ENCODE data around the gene KLHL17.

Gene KLHL17

DNA sequence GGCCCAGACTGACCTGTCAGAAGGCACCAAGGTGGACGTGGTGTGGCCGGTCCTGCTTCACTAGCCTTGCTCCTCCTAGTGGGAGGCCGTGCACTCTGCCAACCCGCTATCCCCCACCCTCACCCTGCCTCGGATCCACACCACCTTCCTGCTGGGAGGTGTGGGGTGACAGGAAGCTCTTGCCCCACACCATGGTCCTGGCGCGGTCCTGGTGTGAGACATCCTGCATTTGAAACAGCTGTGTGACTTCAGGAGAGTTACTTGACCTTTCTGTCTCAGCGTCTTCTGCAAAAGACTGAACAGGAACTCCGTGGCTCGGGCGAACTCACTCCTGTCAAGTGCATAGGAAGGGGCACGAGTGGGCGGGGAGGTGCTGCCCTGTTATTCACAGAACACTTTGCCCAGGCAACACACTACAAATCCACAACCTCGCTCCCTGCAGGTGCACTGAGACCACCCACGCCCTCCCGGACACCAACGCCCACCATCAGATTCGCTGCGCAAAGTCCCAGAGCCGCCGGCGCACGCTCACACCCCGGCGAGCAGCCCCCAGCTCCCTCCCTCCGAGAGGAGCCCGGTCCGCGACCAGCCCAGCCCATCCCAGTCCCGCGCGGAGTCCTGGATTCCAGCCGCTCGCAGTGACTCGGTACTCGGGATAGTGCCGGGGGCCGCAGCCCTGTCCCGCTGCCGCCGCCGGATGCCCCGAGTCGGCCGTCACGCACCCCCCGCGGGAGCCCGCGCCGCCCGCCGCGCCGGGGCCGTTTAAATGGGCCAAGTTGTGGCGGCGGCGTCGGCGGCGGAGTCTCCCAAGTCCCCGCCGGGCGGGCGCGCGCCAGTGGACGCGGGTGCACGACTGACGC, 37.0 kb upstream of the KLHL17 start, which contains the start of gene SAMD11:
Gene SAMD11, plus strand, starts transcription at position 793 of the 860 bp plus-strand sequence. CDS start 509 bp downstream, outside the sequence.
- DNase-seq (ENCODE audit: low read depth), result peak; percentile 50

DNA sequence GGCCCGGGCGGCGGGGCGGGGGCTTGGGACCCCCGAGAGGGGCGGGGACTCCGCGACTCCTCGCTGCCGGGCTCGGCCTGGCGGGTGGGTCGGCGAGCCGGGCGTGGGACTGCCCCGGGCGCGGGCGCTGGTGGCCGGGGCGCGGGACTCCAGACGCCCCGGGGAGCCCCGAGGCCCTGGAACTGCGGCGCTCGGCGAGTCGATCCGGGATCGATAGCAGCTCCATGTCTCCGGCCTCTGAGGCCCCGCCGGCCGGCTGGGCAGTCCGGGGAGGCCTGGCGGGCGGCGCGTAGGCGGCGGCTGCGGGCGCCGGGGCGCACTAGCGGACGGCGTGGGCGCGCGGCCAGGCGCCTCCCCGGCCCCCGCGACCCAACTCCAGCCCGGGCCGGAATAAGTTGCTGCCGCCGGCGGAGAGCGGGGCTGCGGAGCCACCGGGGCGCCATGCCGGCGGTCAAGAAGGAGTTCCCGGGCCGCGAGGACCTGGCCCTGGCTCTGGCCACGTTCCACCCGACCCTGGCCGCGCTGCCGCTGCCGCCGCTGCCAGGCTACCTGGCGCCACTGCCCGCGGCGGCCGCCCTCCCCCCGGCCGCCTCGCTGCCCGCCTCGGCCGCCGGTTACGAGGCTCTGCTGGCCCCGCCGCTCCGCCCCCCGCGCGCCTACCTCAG, 36.3 kb upstream of the KLHL17 start:
- DNase-seq (ENCODE audit: low read depth), result no peak

DNA sequence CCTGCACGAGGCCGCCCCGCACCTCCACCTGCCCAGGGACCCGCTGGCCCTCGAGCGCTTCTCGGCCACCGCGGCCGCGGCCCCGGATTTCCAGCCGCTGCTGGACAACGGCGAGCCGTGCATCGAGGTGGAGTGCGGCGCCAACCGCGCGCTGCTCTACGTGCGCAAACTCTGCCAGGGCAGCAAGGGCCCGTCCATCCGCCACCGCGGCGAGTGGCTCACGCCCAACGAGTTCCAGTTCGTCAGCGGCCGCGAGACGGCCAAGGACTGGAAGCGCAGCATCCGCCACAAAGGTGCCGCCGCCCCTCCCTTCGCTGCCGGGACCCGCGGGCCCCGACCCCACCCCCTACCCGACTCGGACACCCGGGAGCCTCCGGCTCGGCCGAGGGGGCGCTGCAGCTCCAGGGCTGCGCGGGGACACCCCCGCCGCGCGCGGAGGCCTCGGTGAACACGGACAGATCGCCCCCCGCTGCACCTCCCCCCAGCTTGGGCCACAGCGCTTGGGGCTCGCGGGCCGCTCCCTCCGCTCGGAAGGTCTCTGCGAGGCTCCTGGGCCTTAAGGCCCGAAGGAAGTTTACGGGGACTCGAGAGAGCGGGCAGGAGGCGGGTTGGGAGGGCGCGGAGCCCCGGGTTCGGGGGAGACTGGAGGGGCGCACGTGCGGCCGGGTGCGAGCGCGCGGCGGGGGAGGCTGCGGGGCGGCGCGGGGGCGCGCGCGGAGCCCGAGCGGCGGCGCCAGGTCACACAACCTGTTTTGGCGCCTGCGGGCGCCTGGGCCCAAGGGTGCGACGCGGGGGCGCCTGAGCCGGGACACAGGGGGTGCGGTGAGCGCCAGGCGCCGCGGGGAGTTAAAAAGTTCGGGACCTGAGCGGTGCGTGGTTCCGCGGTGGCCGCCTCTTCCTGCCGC, 35.5 kb upstream of the KLHL17 start:
- DNase-seq (ENCODE audit: low read depth), result no peak

- DNase-seq (ENCODE audit: low read depth), result no peak
These were observed 34.6 kb upstream of the KLHL17 start for GRCh38 chr1:925561-926421.

DNA sequence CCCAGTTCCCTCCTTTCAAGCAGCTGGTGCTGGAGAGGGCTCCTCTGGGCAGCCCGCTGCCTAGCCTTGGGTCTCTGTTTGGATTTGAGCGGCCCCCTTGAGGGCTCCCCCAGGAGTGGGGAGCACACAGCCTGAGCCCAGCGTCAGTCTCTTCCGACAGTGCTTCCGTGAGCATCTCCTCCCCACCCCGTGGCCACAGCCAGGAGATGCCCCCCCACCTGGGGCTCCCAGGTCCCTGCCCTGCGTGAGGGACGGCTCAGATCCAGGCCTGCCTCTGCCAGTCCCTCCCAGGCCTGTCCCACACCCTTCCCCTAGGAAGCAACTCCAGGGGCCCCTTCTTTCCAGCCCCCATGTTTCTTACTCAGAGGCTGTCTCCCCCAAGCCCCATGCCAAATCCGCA, 33.1 kb upstream of the KLHL17 start:
- DNase-seq (ENCODE audit: low read depth), result no peak

GRCh38 chr1:927748-928147, 32.6 kb upstream of the KLHL17 start:
- DNase-seq (ENCODE audit: low read depth), result no peak

DNA sequence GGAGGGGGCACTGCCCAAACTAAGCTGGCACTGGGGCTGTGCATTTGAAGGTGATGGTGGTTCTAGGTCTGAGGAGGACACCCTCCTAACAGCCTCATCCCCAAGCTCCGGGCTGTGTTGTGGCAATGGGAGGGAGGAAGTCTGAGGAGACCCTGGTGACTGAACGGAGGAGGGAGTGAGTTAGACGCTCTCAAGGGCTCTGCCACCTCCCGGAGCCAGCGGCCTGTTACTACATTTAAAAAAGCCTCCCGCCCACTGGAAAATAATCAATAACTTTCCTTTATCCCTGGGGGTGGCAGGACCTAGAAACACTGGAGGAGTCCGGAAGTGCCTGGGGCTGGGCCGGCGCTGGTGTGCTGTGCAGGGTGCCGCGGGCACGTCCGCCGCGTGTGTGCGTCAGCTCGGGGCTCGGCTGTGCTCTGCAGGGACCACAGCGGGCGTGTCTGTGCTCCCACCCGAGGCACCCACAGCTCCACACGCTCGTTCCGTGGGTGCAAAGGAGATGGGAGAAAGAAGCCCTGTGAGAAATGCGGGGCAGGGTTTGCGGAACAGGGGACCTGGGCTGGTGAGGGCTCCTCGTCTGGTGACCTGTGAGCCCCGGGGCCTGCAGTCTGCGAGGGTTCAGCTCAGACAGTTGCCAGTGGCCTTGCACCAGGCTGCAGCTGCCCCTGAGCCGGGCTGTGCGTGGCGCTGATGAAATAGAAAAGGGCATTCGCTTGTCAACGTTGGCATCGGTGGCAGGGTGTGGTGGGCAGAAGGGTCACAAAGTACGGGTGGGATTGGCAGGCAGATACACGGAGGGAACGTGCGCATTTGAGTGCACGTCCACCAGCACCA, 31.3 kb upstream of the KLHL17 start:
- no peak for DNase-seq (ENCODE audit: low read depth)

DNA sequence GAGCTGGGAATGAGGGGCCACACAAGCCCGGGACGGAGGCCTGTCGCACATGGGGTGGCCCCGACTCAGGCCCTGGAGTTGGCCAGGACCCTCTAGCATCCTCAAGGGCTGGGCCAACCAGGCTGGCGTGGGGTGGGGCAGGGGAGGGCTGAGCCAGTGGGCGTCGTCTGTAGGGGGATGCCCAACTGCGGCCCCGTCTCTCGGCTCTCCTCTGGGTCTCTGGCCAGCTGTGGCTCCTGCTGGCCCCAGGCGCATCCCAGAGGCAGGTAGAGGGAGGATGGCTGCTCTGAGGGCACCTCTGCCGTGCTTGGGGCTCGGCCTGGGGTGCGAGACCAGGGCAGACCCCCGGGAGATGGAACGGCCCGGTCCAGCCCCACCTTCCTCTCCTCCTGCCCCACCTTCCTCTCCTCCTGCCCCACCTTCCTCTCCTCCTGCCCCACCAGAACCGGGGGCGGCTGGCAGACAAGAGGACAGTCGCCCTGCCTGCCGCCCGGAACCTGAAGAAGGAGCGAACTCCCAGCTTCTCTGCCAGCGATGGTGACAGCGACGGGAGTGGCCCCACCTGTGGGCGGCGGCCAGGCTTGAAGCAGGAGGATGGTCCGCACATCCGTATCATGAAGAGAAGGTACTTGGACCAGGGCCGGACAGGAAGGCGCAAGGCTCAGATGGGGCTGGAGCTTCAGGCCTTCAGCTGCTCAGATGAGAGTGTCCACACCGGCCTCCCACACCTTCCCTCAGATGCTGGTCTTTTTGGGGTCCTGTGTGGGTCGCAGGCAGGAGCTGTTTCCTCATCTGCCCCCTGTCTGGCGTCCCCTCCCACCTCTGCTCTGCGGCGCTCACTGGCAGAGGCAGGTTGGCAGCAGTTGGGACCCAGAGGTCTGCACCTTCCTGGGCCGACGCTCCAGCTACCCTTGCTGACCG, 30.4 kb upstream of the KLHL17 start:
- no peak for DNase-seq (ENCODE audit: low read depth)

GRCh38 chr1:930633-931138, 29.7 kb upstream of the KLHL17 start:
- DNase-seq (ENCODE audit: low read depth), result no peak

DNA sequence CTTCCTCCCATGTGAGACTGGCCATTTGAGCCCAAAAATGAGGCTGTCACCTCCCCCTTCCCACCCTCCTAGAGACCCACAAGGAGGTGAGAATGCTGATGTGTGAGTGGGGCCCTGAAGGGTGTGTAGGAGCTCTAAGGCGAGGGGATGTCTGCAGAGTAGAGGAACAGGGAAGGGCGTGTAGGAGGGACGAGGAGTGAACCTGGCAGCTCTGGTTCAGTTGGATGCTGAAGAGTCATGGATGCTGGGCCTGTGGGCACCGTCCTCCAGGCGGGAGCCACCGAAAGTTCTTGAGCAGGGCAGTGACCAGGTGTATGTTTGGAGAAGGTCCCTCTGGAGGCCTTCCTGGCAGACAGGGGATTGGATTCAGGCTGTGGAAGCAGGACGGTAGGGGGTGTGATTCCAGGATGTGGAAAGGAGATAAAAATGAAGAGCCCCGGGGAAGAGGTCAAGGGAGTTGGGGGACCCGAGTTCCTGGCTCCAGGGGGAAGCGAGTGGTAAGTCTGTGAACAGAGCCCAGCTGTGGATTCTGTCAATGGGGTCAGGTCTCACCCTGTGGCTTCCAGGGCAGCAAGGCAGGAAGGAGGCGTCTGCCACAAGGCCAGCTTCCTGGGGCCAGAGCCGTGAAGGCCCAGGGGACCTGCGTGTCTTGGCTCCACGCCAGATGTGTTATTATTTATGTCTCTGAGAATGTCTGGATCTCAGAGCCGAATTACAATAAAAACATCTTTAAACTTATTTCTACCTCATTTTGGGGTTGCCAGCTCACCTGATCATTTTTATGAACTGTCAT, 28.8 kb upstream of the KLHL17 start:
- no peak for DNase-seq (ENCODE audit: low read depth)

GRCh38 chr1:932173-932510, 28.2 kb upstream of the KLHL17 start:
- DNase-seq (ENCODE audit: low read depth), result no peak

- no peak for DNase-seq (ENCODE audit: low read depth)
These were observed 27.4 kb upstream of the KLHL17 start for GRCh38 chr1:932776-933602.

DNA sequence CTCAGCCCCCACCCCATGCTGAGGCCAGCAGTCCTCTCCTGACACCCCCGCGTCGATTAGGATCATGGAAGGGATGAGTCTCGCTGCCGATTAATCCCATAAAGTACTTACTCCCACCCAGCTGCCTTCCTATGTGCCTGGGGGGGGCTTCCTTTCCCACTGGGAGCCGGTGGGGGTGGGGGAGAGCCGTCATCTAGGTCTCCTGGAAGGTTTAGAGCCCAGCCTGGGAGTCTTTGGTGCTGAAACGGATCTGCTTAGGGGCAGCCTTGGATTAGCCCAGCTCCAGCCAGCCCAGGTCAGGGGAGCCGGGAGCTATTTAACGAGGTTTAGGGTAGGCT, 26.8 kb upstream of the KLHL17 start:
- DNase-seq (ENCODE audit: low read depth), result no peak

DNA sequence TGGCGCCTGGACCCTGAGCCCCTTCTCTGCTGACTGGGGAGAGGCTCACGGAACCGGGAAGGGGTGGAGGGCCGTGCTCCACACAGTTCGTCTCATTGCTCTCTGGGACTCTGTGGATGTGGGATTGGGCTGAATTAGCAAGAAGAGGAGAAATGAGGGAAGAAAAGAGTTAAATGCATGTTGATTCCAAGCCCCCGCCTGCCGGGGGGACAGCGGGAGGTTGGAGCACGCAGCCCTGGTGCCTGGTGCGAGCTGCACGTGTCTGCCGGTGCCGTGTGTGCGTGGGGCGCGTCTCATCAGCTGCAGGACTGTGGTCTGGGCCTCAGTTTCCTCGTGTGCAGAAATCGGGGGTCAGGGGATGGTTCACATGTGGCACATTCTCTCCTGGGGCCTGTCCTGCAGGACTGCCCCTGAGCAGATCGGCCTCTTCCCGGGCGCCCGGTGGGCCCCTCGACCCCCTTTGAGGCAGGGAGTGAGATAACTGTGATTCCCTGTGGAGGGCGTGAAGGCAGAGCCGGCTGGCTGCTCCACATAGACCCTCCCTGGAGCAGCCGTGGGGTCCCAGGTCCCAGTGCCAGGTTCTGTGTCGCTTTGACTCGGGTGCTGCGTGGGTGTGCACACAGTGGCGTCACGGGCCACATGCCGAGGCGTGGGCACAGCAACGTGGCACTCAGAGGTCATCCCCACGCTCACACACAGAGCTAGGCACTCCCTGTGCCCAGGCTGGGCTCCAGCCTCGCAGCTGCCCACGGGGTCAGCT, 25.2 kb upstream of the KLHL17 start:
- DNase-seq (ENCODE audit: low read depth), result no peak

DNA sequence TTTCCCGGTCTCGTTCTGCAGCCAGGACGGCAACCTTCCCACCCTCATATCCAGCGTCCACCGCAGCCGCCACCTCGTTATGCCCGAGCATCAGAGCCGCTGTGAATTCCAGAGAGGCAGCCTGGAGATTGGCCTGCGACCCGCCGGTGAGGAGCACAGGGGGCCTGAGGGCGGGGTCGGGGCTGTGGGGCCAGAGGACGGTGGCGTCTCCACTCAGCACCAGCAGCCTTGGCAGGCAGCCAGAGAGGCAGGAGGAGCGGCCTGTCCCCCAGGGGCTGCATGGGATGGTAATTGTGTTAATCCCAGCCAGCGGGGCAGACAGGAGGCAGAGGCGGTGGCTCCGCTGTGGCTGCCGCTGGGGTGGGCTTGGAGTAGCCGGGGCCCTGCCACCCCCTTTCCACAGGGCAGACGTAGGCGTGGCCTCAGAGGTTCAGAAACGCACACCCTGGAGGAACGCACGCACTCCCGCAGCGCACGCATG, 24.6 kb upstream of the KLHL17 start:
- DNase-seq (ENCODE audit: low read depth), result no peak

GRCh38 chr1:936348-937264, 23.8 kb upstream of the KLHL17 start:
- no peak for DNase-seq (ENCODE audit: low read depth)

All from activated T-helper 1 cell treated with Interleukin-2 at 50 U/mL for 16 hours (primary cell).